Mucosa of gallbladder (tissue), 1 donor: Measurements from ENCODE around the gene HOMER1. TPM values are rescaled to one million over a fixed set of nuclear protein-coding genes. Genes with fewer than 3 reads are reported as not detected.

ENCODE experiments used
- DNase-seq: peaks from one replicate; pipeline ENCODE4 v3.0.0-alpha.2; 2020; ENCODE audit warnings: low spot score
- total RNA-seq: library from RNA; stranded (reverse); gene quantifications from one replicate; pipeline ENCODE4 v1.2.1, GENCODE V29; 2021
- donor health status: DM: no; HTN: no; CAD: no.

The HOMER1 gene
- total RNA-seq = 6.0 TPM

- DNase-seq = peak; percentile 71
Observed at GRCh38 chr5:79513704-79514390, at the start of gene HOMER1. HOMER1 (minus strand) TSS chr5:79514134; CDS start chr5:79512774, 1,360 bp downstream.

- no peak for DNase-seq
Observed at GRCh38 chr5:79563247-79563590, 49.3 kb upstream of the HOMER1 start.

- DNase-seq = no peak
Observed at GRCh38 chr5:79562351-79563246, 48.7 kb upstream of the HOMER1 start.

- DNase-seq = no peak
Observed at GRCh38 chr5:79561525-79561893, 47.6 kb upstream of the HOMER1 start.

GRCh38 chr5:79560771-79561524 lies 47.0 kb upstream of the HOMER1 start:
- no peak for DNase-seq

GRCh38 chr5:79555418-79555817 lies 41.5 kb upstream of the HOMER1 start:
- DNase-seq = no peak

GRCh38 chr5:79552984-79553383 lies 39.0 kb upstream of the HOMER1 start:
- DNase-seq = no peak

- DNase-seq = no peak
Observed at GRCh38 chr5:79547982-79548381, 34.0 kb upstream of the HOMER1 start.

- DNase-seq = no peak
Observed at GRCh38 chr5:79547429-79547822, 33.5 kb upstream of the HOMER1 start.

GRCh38 chr5:79546782-79547428 lies 33.0 kb upstream of the HOMER1 start:
- DNase-seq = no peak

GRCh38 chr5:79544131-79544530 lies 30.2 kb upstream of the HOMER1 start:
- no peak for DNase-seq

GRCh38 chr5:79540939-79541338 lies 27.0 kb upstream of the HOMER1 start:
- DNase-seq = no peak

- no peak for DNase-seq
Observed at GRCh38 chr5:79536193-79536906, 22.4 kb upstream of the HOMER1 start.

- DNase-seq = no peak
Observed at GRCh38 chr5:79535477-79536192, 21.7 kb upstream of the HOMER1 start.

- DNase-seq = no peak
Observed at GRCh38 chr5:79529110-79529509, 15.2 kb upstream of the HOMER1 start.

GRCh38 chr5:79527431-79527830 lies 13.5 kb upstream of the HOMER1 start:
- no peak for DNase-seq

GRCh38 chr5:79526928-79527327 lies 13.0 kb upstream of the HOMER1 start:
- no peak for DNase-seq

GRCh38 chr5:79526493-79526892 lies 12.6 kb upstream of the HOMER1 start:
- DNase-seq = no peak

- no peak for DNase-seq
Observed at GRCh38 chr5:79521156-79521555, 7.2 kb upstream of the HOMER1 start.

GRCh38 chr5:79518718-79519117 lies 4.8 kb upstream of the HOMER1 start:
- DNase-seq = no peak

- DNase-seq = no peak
Observed at GRCh38 chr5:79517601-79518000, 3.7 kb upstream of the HOMER1 start.
